Ascending aorta (tissue), 2 donors: Measurements from ENCODE around the gene HDAC9. TPM values are rescaled to one million over a fixed set of nuclear protein-coding genes. Genes with fewer than 3 reads are reported as not detected.
"Not testable (repeated sequence)": the region's sequence is repeated elsewhere in the genome, so short reads cannot be mapped to it uniquely, and the experiment has no call there.

ENCODE experiments used
- DNase-seq, 2 donors: peaks; one replicate each; pipeline ENCODE4 v3.0.0-alpha.2; 2019; ENCODE audit warnings: low spot score in 2 of 2
- H3K27ac ChIP-seq, 2 donors: fragments of 200-600 bp; sonication (generic); one replicate each; pipeline ENCODE4 v1.5.1; 2016 to 2017; ENCODE audit warnings: mild to moderate bottlenecking in 1 of 2
- H3K27me3 ChIP-seq: fragments of 200-600 bp; sonication (generic); one replicate; pipeline ENCODE4 v1.5.1; 2017
- H3K36me3 ChIP-seq, 2 donors: fragments of 200-600 bp; sonication (generic); one replicate each; pipeline ENCODE4 v1.5.1; 2016
- H3K4me1 ChIP-seq, 2 donors: fragments of 200-600 bp; sonication (generic); one replicate each; pipeline ENCODE4 v1.5.1; 2016 to 2017; ENCODE audit warnings: mild to moderate bottlenecking in 1 of 2
- H3K4me3 ChIP-seq, 2 donors: fragments of 200-600 bp; sonication (generic); one replicate each; pipeline ENCODE4 v1.5.1; 2016 to 2017; ENCODE audit warnings: mild to moderate bottlenecking in 1 of 2
- H3K9me3 ChIP-seq, 2 donors: fragments of 200-600 bp; sonication (generic); one replicate each; pipeline ENCODE4 v1.5.1; 2016
- intact Hi-C: fragments of 100-400 bp; cut with DNase I; formaldehyde crosslinking; loops from one replicate; pipeline ENCODE4 v1.15.1; 2023
- total RNA-seq: library from RNA; depleted of rRNA; stranded (reverse); fragments of >200 nt; gene quantifications from one replicate; pipeline ENCODE4 v1.1.0, GENCODE V29; 2016
- TF ChIP-seq, protein P1 (sequence below), 3 experiments: fragments of 200-600 bp in 2 of 3; fragments of 450-650 bp in 1 of 3; sonication (generic) in 2 of 3; IDR thresholded peaks; one replicate each; pipeline ENCODE4 v1.5.1; 2016 to 2019; ENCODE audit warnings: antibody characterized with exemption in 3 of 3, mild to moderate bottlenecking in 1 of 3, moderate library complexity in 1 of 3

Gene HDAC9
- total RNA-seq, 1 donor from 2014 or later = 33.4 TPM

DNA sequence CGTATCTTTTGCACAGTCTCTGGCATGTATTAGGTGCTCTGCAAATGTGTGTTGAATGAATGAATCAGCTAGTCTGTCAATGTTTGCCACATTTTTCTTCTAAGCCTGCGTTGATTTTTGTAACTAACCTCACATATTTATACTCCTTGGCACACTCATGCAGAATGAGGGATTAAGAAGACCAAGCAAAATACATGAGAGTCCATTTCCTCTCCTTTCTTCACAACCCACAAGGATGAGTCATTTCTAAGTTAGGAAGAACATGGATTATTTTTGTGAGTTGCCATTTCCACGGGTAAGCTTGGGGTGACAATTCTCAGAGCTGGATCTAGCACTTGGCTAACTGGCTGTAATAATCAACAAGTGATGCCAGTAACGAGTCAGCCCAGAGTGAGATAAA, 463.1 kb downstream of the HDAC9 start:
- TF ChIP-seq, protein P1, sequence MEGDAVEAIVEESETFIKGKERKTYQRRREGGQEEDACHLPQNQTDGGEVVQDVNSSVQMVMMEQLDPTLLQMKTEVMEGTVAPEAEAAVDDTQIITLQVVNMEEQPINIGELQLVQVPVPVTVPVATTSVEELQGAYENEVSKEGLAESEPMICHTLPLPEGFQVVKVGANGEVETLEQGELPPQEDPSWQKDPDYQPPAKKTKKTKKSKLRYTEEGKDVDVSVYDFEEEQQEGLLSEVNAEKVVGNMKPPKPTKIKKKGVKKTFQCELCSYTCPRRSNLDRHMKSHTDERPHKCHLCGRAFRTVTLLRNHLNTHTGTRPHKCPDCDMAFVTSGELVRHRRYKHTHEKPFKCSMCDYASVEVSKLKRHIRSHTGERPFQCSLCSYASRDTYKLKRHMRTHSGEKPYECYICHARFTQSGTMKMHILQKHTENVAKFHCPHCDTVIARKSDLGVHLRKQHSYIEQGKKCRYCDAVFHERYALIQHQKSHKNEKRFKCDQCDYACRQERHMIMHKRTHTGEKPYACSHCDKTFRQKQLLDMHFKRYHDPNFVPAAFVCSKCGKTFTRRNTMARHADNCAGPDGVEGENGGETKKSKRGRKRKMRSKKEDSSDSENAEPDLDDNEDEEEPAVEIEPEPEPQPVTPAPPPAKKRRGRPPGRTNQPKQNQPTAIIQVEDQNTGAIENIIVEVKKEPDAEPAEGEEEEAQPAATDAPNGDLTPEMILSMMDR (IDR thresholded peaks at IDR 0.05) = no peak
- no peaks in the 10 kb centered on the region for H3K9me3 ChIP-seq
- intact Hi-C loops = loop anchor here (5.0 kb wide), 1 partner anchor 51 kb away; no protein-coding TSS in a partner anchor
- peaks cover 0 to 4% of the 10 kb centered on the region in 2 donors for H3K4me1 ChIP-seq
- peaks cover 0 to 6% of the 10 kb centered on the region in 2 donors for H3K36me3 ChIP-seq
- no peak overlapping the region for H3K4me3 ChIP-seq
- no peaks in the 10 kb centered on the region for H3K27me3 ChIP-seq
- no peak for DNase-seq
- H3K27ac ChIP-seq = peak overlapping the region in 1 of 2 donors; percentile 6

DNA sequence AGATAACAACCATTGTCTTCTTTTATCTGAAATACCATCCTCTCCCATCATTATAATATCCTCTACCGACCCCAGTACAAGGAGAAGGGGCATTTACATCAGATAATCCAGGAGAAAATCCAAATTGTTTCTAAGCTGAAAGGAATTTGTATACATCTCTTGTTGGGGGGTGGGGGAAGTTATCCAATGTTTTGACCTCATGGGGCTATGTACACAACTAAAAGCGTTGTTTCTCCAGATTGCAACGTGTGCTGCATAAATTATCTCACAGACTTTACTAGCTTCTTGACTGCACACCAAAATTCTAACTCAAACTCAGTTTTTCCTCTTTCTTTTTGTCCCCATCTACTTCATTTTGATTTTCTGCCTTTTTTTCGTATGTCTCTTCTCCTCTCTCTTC, 465.2 kb downstream of the HDAC9 start:
- intact Hi-C loops = no loop called here
- no peak for DNase-seq
- Histone ChIP-seq H3K27me3 (no peaks in the 10 kb centered on the region), H3K36me3 (no peaks in the 10 kb centered on the region), H3K4me3 (no peak overlapping the region), H3K27ac (no peak overlapping the region), H3K4me1 (peaks cover 0 to 4% of the 10 kb centered on the region in 2 donors), H3K9me3 (no peaks in the 10 kb centered on the region)
- TF ChIP-seq, protein P1 (IDR thresholded peaks at IDR 0.05) = no peak

DNA sequence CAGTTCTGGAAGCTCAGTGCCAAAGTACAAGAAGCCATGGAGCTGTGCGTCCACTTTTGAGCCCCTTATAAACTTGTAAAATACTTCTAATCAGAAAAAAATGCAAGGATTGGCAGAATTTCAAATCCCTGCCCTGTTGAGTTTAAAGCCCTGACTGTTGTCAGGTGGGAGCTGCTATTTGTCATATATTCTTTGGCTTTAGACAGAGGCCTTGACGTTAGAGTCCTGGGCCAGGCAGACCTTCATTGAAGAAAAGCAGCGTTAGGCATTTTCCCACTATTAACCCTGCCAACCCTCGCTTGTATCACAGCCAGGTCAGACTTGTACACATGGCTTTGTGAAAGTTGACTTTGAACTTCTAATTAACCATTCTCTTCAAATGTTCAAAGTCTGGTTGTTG, 466.5 kb downstream of the HDAC9 start:
- TF ChIP-seq, protein P1 (IDR thresholded peaks at IDR 0.05) = no peak
- no peak for DNase-seq
- no peaks in the 10 kb centered on the region for H3K36me3 ChIP-seq
- no peak overlapping the region for H3K27ac ChIP-seq
- H3K27me3 ChIP-seq = no peaks in the 10 kb centered on the region
- peaks cover 0 to 4% of the 10 kb centered on the region in 2 donors for H3K4me1 ChIP-seq
- intact Hi-C loops = no loop called here
- H3K4me3 ChIP-seq = no peak overlapping the region
- no peaks in the 10 kb centered on the region for H3K9me3 ChIP-seq

DNA sequence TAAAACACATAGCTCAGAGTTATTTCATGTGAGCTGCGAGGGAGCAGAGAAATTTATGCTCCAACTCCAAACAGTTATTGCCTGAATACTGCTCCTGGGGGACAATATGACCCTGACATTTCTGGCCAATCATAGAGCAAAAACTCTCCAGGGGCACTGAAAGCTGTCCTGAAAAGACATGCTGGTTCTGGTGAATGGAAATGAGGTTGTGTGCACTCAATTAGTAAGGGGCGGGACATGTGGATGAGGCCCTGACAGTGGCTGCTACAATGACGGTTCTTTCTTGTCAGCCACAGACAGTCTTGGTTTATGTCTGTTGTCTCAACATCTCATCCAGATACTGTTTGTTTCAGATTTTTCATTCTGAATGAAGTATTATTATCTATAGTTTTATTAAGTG, 470.1 kb downstream of the HDAC9 start:
- no peaks in the 10 kb centered on the region for H3K9me3 ChIP-seq
- TF ChIP-seq, protein P1 (IDR thresholded peaks at IDR 0.05) = no peak
- intact Hi-C loops = no loop called here
- peaks cover 0 to 4% of the 10 kb centered on the region in 2 donors for H3K4me1 ChIP-seq
- H3K27me3 ChIP-seq = no peaks in the 10 kb centered on the region
- no peaks in the 10 kb centered on the region for H3K36me3 ChIP-seq
- no peak overlapping the region for H3K4me3 ChIP-seq
- DNase-seq = no peak
- no peak overlapping the region for H3K27ac ChIP-seq

DNA sequence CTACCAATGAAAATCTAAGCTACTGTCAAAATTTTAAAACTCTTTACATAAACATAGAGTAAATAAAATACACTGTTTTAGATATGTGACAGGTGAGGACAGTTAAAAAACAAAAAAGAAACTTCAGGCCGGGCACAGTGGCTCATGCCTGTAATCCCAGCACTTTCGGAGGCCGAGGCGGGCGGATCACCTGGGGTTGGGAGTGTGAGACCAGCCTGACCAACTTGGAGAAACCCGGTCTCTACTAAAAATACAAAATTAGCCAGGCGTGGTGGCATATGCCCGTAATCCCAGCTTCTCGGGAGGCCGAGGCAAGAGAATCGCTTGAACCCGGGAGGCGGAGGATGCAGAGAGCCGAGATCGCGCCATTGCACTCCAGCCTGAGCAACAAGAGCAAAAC, 472.2 kb downstream of the HDAC9 start:
- H3K27me3 ChIP-seq, DNase-seq, intact Hi-C loops, H3K27ac ChIP-seq, H3K36me3 ChIP-seq, H3K4me3 ChIP-seq, H3K9me3 ChIP-seq, H3K4me1 ChIP-seq: not testable (repeated sequence)

DNA sequence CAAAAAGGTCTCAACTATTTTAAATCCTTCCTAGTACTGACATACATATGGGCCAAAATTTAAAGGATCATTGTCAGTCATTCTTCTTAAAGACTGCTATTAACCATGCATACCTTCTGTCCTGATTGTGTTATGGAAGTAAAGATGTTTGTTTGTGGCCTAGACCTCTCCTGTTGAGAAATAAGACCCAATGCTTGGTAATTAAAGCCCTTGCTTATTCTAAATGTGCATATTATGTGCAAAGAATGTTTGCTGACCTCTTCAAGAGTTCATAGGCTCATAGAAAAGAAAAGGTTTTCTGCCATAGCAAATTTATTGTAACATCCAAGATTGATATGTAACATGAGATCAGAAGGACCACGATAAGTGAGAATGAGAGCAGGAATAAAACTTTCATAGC, 476.3 kb downstream of the HDAC9 start:
- H3K4me1 ChIP-seq = peaks cover 0 to 15% of the 10 kb centered on the region in 2 donors
- TF ChIP-seq, protein P1 (IDR thresholded peaks at IDR 0.05) = no peak
- H3K4me3 ChIP-seq = no peak overlapping the region
- no peak for DNase-seq
- H3K27me3 ChIP-seq = no peaks in the 10 kb centered on the region
- no peaks in the 10 kb centered on the region for H3K9me3 ChIP-seq
- intact Hi-C loops = no loop called here
- H3K27ac ChIP-seq = no peak overlapping the region
- no peaks in the 10 kb centered on the region for H3K36me3 ChIP-seq
